Adrenal gland (tissue), 12 donors: Measurements from ENCODE around the gene POLR1A. TPM values are rescaled to one million over a fixed set of nuclear protein-coding genes. Genes with fewer than 3 reads are reported as not detected.

Source experiments
- DNase-seq, 7 donors: peaks; one replicate each; pipeline ENCODE4 v3.0.0-alpha.2; 2019 to 2020
- H3K27ac ChIP-seq, 5 donors: fragments of 200-600 bp; sonication (generic) in 4 of 5; 1 replicate in 3 of 5; 2 replicates in 2 of 5; pipeline versions ENCODE4 v1.5.1 to v1.8.0; 2016 to 2020; ENCODE audit warnings: mild to moderate bottlenecking in 1 of 5
- H3K27me3 ChIP-seq: fragments of 200-600 bp; 2 replicates; pipeline ENCODE4 v1.8.0; 2021
- H3K36me3 ChIP-seq, 2 donors: fragments of 200-600 bp; replicated peaks in 1 of 2; 1 replicate in 1 of 2; 2 replicates in 1 of 2; pipeline versions ENCODE4 v1.5.1 to v1.8.0; 2018 to 2022
- H3K4me1 ChIP-seq, 2 donors: fragments of 200-600 bp; replicated peaks in 1 of 2; 1 replicate in 1 of 2; 2 replicates in 1 of 2; pipeline versions ENCODE4 v1.5.1 to v1.8.0; 2018 to 2021
- H3K4me3 ChIP-seq, 4 donors: fragments of 200-600 bp; sonication (generic) in 3 of 4; one replicate each; pipeline ENCODE4 v1.5.1; 2016 to 2018
- H3K9me3 ChIP-seq, 3 donors: fragments of 200-600 bp; sonication (generic) in 1 of 3; replicated peaks in 1 of 3; 1 replicate in 2 of 3; 2 replicates in 1 of 3; pipeline versions ENCODE4 v1.5.1 to v1.8.0; 2016 to 2021
- POLR2A ChIP-seq, 2 donors: fragments of 450-650 bp; IDR thresholded peaks; one replicate each; pipeline ENCODE4 v1.6.1; 2017; ENCODE audit warnings: antibody characterized with exemption in 2 of 2, mild to moderate bottlenecking in 2 of 2, moderate library complexity in 1 of 2
- whole genome bisulfite sequencing, 4 donors: extraction: QIAGEN DNeasy Blood & Tissue Kit in 2 of 4; methylation state at CpG; one replicate each; pipeline versions ENCODE4 v1.1.5 to v1.1.7; 2013 to 2017; 5-methylcytosine and 5-hydroxymethylcytosine counted together
- intact Hi-C, 2 donors: fragments of 100-400 bp; cut with DNase I; formaldehyde crosslinking; loops; one replicate each; pipeline versions ENCODE4 v1.14.1 to v1.15.0; 2022 to 2023
- polyA plus RNA-seq, 3 donors: library from polyadenylated mRNA; stranded (reverse); fragments of 200-250 nt in 2 of 3; fragments of 350-450 nt in 1 of 3; fragmentation: Illumina TruSeq in 1 of 3; extraction: RNeasy Lipid Tissue Mini Kit (QIAGEN cat#74804) in 1 of 3; gene quantifications; one replicate each; pipeline ENCODE4 v1.2.3, GENCODE V29; 2013 to 2014
- total RNA-seq, 9 donors: library from RNA; depleted of rRNA in 4 of 9; stranded (reverse); fragments of >200 nt in 4 of 9; fragments of 120-200 nt in 1 of 9; fragmentation: NEBNext Ultra II Directional in 1 of 9; extraction: Animal tissue kit (Norgen Biotek cat#: 25700) in 1 of 9; gene quantifications; one replicate each; pipeline versions ENCODE4 v1.1.0 to v1.2.4, GENCODE V29; 2013 to 2023
- TF ChIP-seq, protein P1 (sequence below), 6 experiments: fragments of 450-650 bp in 4 of 6; fragments of 200-600 bp in 2 of 6; sonication (generic) in 1 of 6; IDR thresholded peaks; 1 replicate in 5 of 6; 2 replicates in 1 of 6; pipeline versions ENCODE4 v1.5.1 to v1.8.0; 2016 to 2021; ENCODE audit warnings: antibody characterized with exemption in 6 of 6, mild to moderate bottlenecking in 2 of 6, moderate library complexity in 1 of 6
- donor health status: healthy with polysubstance abuse.
- donor health status: Bipolar disorder and iron deficiency.
- donor health status: DM: yes; HTN: yes; CAD: no.
- donor health status: DM: no; HTN: no; CAD: no.
- donor health status: DM: no; HTN: no; CAD: no.
- donor health status: DM: yes; HTN: yes; CAD: no.

The POLR1A gene
- total and polyA plus RNA-seq, 12 donors = 4.6 to 50.1 (median 26.2) TPM

DNA sequence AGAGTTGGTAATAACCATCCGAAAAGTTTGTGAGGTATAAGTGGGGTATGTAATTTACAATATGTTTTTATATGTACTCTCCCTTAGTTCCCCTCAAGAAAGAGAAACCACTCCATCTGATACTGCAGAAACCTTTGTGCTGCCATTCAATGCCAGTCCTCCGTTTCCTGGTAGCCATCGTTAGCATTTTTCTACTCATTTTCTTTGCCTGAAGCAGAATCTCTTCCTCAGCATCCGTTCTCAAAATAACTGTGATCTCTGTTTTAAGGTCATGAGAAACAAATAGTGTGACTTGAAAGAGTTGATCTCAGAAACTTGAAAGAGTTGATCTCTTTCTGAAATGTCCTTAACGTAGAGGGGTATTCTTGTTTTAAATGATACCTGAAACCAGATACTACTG is 1.3 kb upstream of the POLR1A start:
- H3K27ac ChIP-seq = peak overlapping the region in 1 of 5 donors; percentile 64
- H3K4me3 ChIP-seq = peak overlapping the region in 1 of 4 donors; percentile 98
- intact Hi-C loops = no loop called here
- TF ChIP-seq, protein P1, sequence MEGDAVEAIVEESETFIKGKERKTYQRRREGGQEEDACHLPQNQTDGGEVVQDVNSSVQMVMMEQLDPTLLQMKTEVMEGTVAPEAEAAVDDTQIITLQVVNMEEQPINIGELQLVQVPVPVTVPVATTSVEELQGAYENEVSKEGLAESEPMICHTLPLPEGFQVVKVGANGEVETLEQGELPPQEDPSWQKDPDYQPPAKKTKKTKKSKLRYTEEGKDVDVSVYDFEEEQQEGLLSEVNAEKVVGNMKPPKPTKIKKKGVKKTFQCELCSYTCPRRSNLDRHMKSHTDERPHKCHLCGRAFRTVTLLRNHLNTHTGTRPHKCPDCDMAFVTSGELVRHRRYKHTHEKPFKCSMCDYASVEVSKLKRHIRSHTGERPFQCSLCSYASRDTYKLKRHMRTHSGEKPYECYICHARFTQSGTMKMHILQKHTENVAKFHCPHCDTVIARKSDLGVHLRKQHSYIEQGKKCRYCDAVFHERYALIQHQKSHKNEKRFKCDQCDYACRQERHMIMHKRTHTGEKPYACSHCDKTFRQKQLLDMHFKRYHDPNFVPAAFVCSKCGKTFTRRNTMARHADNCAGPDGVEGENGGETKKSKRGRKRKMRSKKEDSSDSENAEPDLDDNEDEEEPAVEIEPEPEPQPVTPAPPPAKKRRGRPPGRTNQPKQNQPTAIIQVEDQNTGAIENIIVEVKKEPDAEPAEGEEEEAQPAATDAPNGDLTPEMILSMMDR (IDR thresholded peaks at IDR 0.05) = no peak
- no peak for TF ChIP-seq POLR2A (IDR thresholded peaks at IDR 0.05)
- no peak for DNase-seq
- no peaks in the 10 kb centered on the region for H3K27me3 ChIP-seq
- H3K4me1 ChIP-seq = peaks cover 15 to 33% of the 10 kb centered on the region in 2 donors
- H3K9me3 ChIP-seq = no peaks in the 10 kb centered on the region
- H3K36me3 ChIP-seq = peaks cover 0 to 32% of the 10 kb centered on the region in 2 donors
- 10 to 19% (median 11%) methylated on average over 5 of the region's 5 CpGs for WGBS, 4 donors

DNA sequence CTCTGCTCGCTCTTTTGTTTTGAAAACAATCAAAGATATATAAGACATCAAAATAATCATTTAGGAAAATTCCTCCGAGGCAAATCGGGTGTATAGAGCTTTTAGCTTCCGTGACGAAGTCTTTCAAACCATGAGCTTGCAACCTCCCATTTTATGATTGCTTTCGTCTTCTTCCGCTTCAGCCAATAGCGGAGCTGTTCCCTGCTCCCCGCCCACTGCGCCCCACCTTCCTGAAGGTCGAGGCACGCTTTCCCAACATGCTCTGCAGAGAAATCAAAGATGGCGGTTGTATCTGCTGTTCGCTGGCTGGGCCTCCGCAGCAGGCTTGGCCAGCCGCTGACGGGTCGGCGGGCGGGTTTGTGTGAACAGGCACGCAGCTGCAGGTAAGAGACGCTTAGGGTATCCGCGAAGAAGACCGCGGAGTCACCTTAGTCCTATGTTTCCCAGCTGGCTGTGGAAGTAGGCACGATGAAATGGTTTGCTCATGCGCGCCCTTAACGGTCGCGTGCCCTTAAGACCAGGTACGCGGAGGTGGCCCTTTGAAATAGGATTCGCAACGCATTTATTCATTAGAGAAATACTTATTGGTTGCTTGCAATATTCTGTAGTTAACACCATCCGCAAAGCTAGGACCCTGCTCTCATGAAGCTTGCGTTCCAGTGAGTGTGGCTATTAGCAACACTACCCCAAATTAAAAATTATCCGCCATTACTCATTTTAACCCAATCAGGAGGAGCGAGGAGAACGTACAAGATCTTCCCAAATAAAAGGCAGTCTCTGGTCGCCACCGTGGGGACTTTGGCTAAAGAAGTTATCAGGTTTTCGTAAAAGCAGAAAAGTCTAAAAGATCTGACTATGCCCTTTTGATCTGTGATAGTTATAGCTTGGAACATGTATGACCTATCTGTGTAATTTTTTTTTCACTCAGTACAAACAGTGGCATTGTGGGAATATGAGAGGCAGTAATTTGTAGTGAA is 571 bp upstream of the POLR1A start, which contains the start of gene PTCD3:
Gene PTCD3, plus strand, starts transcription at position 267 of the 977 bp plus-strand sequence. Its CDS starts 13 bp downstream, at position 280.
- H3K36me3 ChIP-seq = peaks cover 0 to 25% of the 10 kb centered on the region in 2 donors
- H3K4me3 ChIP-seq = peak within 1 kb of the TSS; percentile 49 to 98 (median 90)
- peak within 1 kb of the TSS; percentile 46 to 90 (median 64) for H3K27ac ChIP-seq
- peaks cover 15 to 33% of the 10 kb centered on the region in 2 donors for H3K4me1 ChIP-seq
- WGBS, 4 donors = 0 to 1% (median 0%) methylated on average over 25 to 44 of the region's 44 CpGs
- H3K27me3 ChIP-seq = no peaks in the 10 kb centered on the region
- intact Hi-C loops = no loop called here
- no peaks in the 10 kb centered on the region for H3K9me3 ChIP-seq
- DNase-seq = peak; percentile 93 to 98 (median 96)
- peak; percentile 52 to 93 for TF ChIP-seq POLR2A (IDR thresholded peaks at IDR 0.05)
- TF ChIP-seq, protein P1 (IDR thresholded peaks at IDR 0.05) = no peak

DNA sequence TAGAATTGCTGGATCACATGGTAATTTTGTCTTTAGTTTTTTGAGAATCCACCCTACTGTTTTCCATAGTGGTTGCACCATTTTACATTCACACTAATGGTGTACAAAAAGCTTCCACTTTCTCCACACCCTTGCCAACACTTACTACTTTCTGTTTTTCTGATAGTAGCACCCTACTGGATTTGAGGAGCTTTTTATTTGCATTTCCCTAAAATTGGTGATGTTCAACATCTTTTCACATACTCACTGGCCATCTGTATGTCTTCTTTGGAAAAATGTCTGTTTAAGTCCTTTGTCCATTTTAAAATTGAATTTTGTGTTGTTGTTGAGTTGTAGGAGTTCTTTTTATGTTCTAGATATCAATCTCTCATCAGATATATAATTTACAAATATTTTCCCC is 3.5 kb downstream of the POLR1A start:
- Histone ChIP-seq H3K4me3 (no peak overlapping the region), H3K4me1 (peaks cover 11 to 23% of the 10 kb centered on the region in 2 donors), H3K27ac (no peak overlapping the region), H3K36me3 (peaks cover 0 to 27% of the 10 kb centered on the region in 2 donors), H3K9me3 (no peaks in the 10 kb centered on the region), H3K27me3 (no peaks in the 10 kb centered on the region)
- intact Hi-C loops = no loop called here
- DNase-seq = no peak
- TF ChIP-seq, protein P1 (IDR thresholded peaks at IDR 0.05) = no peak
- no peak for TF ChIP-seq POLR2A (IDR thresholded peaks at IDR 0.05)

DNA sequence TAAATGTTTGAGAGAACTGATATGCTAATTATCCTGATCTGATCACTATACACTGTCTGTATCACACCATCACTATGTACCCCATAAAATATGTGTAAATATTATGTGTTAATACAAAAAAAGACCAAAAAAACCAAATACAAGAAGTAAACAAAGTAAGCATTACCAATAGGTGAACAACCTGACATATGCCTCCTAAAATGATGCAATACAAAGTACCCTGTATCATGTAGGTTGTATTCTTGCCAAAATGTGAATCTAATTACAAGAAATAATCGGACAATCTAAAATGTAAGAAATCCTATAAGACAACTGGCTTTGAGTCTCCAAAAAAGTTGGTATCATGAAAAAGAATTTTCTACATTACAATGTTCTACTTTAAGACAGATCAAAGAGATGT is 7.8 kb downstream of the POLR1A start:
- TF ChIP-seq POLR2A (IDR thresholded peaks at IDR 0.05) = no peak
- TF ChIP-seq, protein P1 (IDR thresholded peaks at IDR 0.05) = no peak
- no peaks in the 10 kb centered on the region for H3K27me3 ChIP-seq
- H3K4me3 ChIP-seq = no peak overlapping the region
- H3K9me3 ChIP-seq = no peaks in the 10 kb centered on the region
- intact Hi-C loops = no loop called here
- peaks cover 0 to 43% of the 10 kb centered on the region in 2 donors for H3K36me3 ChIP-seq
- no peak for DNase-seq
- no peaks in the 10 kb centered on the region for H3K4me1 ChIP-seq
- no peak overlapping the region for H3K27ac ChIP-seq
- WGBS, 4 donors = 86 to 97% (median 91%) methylated on average over 1 of the region's 1 CpG
